Measurements from ENCODE around the gene ST3GAL3. TPM values are rescaled to one million over a fixed set of nuclear protein-coding genes. Genes with fewer than 3 reads are reported as not detected.

The ST3GAL3 gene
- polyA plus RNA-seq, 1 donor (not counting 4 experiments of a cell fraction or from before 2014, with no cell fraction given): 10.0 TPM

DNA sequence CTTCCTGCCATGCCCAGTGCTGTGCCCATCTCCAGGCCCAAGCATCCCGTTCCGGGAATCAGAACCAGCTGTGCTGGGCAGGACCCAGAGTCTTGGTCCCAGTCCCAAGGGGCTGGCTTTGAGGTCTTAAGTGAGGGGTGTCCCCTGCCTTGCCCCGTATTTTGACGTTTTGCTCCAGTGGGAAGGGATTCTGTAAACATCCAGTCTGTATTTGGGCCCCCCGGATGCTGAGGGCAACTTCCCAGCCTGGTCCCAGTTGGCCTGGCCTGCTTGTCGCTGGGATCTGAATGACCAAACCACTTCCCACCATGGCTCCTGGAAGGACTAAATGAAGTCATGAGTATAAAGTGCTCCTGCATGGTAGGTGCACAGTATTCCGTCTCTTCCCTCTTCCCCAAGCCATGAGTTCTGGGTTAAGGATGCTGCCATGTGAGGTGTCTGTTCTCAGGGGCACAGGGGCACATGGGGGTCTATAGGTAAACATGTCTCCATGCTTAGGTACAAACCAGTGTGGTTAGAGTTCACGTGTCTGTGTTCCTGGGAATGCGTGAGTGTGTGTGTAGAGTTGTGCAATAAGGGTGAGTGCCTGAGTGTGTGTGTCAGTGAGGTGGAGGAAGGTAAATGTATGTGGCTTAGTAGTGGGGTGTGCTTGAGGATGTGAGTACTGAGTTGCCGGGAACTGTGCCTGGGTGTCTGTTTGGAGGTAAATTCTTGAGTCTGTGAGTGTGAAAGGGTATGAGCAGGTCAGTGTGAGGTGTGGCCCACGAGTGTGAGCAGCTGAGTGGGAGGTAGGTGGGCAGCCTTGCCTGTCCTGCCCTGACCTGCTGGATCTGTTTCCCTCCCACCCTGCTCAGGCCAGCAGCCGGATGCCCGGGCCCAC lies 273.2 kb downstream of the ST3GAL3 start:
- Histone ChIP-seq H3K4me1 (ENCODE audit: control insufficient read depth, extremely low read depth, insufficient read depth, low read length) (peaks cover 40% of the 10 kb centered on the region), H3K4me3 (ENCODE audit: control insufficient read depth in 2 of 3, extremely low read depth in 1 of 3, insufficient read depth in 2 of 3, low read depth in 1 of 3, low read length in 3 of 3) (peak overlapping the region; percentile 51 to 74 (median 73)), H3K79me2 (ENCODE audit: control insufficient read depth, insufficient read depth, low read length) (peaks cover 65% of the 10 kb centered on the region), H3K9me3 (ENCODE audit: control insufficient read depth, low read depth, low read length) (no peaks in the 10 kb centered on the region), H3K27ac (ENCODE audit: control insufficient read depth, insufficient read depth, low read length) (peak overlapping the region; percentile 92), H3K36me3 (ENCODE audit: control insufficient read depth in 2 of 2, extremely low read depth in 1 of 2, insufficient read depth in 2 of 2, low read length in 2 of 2) (peaks cover 32 to 41% of the 10 kb centered on the region in 2 experiments), H3K4me2 (ENCODE audit: control insufficient read depth, extremely low read depth, insufficient read depth, low read depth, low read length) (peak overlapping the region; percentile 83), H2AFZ (ENCODE audit: control insufficient read depth, low read length) (no peak overlapping the region), H3K9ac (ENCODE audit: control insufficient read depth, extremely low read depth, insufficient read depth, low read length) (peak overlapping the region; percentile 94), H3K9me1 (ENCODE audit: control insufficient read depth, extremely low read depth, insufficient read depth, low read length) (no peaks in the 10 kb centered on the region), H4K20me1 (ENCODE audit: control insufficient read depth, extremely low read depth, insufficient read depth, low read length) (no peaks in the 10 kb centered on the region), H3K27me3 (ENCODE audit: control insufficient read depth, extremely low read depth, insufficient read depth, low read length) (no peaks in the 10 kb centered on the region)
- DNase-seq (ENCODE audit: low read depth, low spot score): peak; percentile 92
- dilution Hi-C loops (cut with MboI; ENCODE audit: extremely low pct_ligation_motif_present, low sequenced_read_pairs): no loop called here
- FAIRE-seq: peak; percentile 94
- TF ChIP-seq EZH2 (IDR thresholded peaks at IDR 0.05; ENCODE audit: low read length) (no peak), CTCF (optimal IDR thresholded peaks at IDR 0.05 in 1 of 3, IDR thresholded peaks at IDR 0.05 in 1 of 3, conservative IDR thresholded peaks at IDR 0.05 in 1 of 3; ENCODE audit: extremely low read depth in 1 of 3, insufficient read depth in 2 of 3, low read length in 3 of 3) (no peak)

Small RNA genes lying within 50 kb of the gene (small RNA-seq; reads per million reads assigned to genes)
- gene AL451062.2 (ENCODE audit: insufficient read length in 3 of 3, low read depth in 3 of 3, low replicate concordance in 1 of 3) (0 reads per million in 3 experiments), gene RF00026 (ENCODE audit: insufficient read length in 3 of 3, low read depth in 3 of 3, low replicate concordance in 1 of 3) (0 reads per million in 3 experiments)

Other genes starting within 250 kb of the ST3GAL3 start
- gene PTPRF, start 176.7 kb upstream of the ST3GAL3 start, polyA plus RNA-seq: 161 to 204 TPM (median 198 TPM) in 3 replicates
- 31.0 to 39.5 TPM (median 31.6 TPM) in 3 replicates for gene KDM4A, start 57.4 kb upstream of the ST3GAL3 start, polyA plus RNA-seq
- 27.2 to 49.5 TPM (median 36.0 TPM) in 3 replicates for gene ARTN, start 226.3 kb downstream of the ST3GAL3 start, polyA plus RNA-seq
- gene IPO13, start 239.4 kb downstream of the ST3GAL3 start, polyA plus RNA-seq: 20.7 to 40.0 TPM (median 35.7 TPM) in 3 replicates

Measured in keratinocyte (primary cell).